ENCODE measurements around the gene NKG7.

The NKG7 gene

GRCh38 chr19:51342631-51343569 is 29.6 kb downstream of the NKG7 start:
- no peak overlapping the region for H2BK5ac ChIP-seq (ENCODE audit: low read length)
- no peak for DNase-seq (ENCODE audit: low spot score)
- H3K36me3 ChIP-seq (replicated peaks in 1 of 2; ENCODE audit: control insufficient read depth in 2 of 2, insufficient read depth in 2 of 2, low read length in 2 of 2) = peaks cover 0 to 4% of the 10 kb centered on the region in 2 donors
- H2AK5ac ChIP-seq (ENCODE audit: low read depth, low read length) = no peak overlapping the region
- H3K4ac ChIP-seq (ENCODE audit: low read length) = no peak overlapping the region
- no peaks in the 10 kb centered on the region for H3K9me3 ChIP-seq (replicated peaks in 1 of 2; ENCODE audit: control insufficient read depth in 2 of 2, insufficient read depth in 1 of 2, low read depth in 1 of 2, low read length in 2 of 2)
- peaks cover 2% of the 10 kb centered on the region for H3K79me1 ChIP-seq (ENCODE audit: low read depth, low read length)
- no peak overlapping the region for H2BK120ac ChIP-seq (ENCODE audit: low read depth, low read length)
- peak overlapping the region; percentile 3 for H2BK15ac ChIP-seq (ENCODE audit: low read length)
- no peak overlapping the region for H3K27ac ChIP-seq (replicated peaks; ENCODE audit: low read length)
- no peak overlapping the region for H2AFZ ChIP-seq (ENCODE audit: low read length)
- no peak overlapping the region for H3K4me2 ChIP-seq (ENCODE audit: insufficient read depth, low read length, poor library complexity, severe bottlenecking)
- H3K4me3 ChIP-seq (ENCODE audit: low read length in 2 of 2) = no peak overlapping the region
- WGBS, 2 donors (ENCODE audit: extremely low coverage in 2 of 2, insufficient read length in 2 of 2, insufficient replicate concordance in 1 of 2) = no CpG with 5 or more reads among the region's 9 CpGs
- peaks cover 2 to 5% of the 10 kb centered on the region in 2 donors for H3K4me1 ChIP-seq (ENCODE audit: control insufficient read depth in 2 of 2, insufficient read depth in 1 of 2, low read depth in 1 of 2, low read length in 2 of 2)
- H3K9ac ChIP-seq (ENCODE audit: low read depth, low read length, poor library complexity) = no peak overlapping the region
- H3K23ac ChIP-seq (ENCODE audit: low read depth, low read length, poor library complexity) = no peak overlapping the region
- peak overlapping the region; percentile 16 for H2BK12ac ChIP-seq (ENCODE audit: low read length)
- peaks cover 0 to 19% (median 7%) of the 10 kb centered on the region in 3 experiments for H3K27me3 ChIP-seq (ENCODE audit: control insufficient read depth in 3 of 3, insufficient read depth in 3 of 3, low read depth in 1 of 3, low read length in 3 of 3)
- no peak overlapping the region for H4K91ac ChIP-seq (ENCODE audit: low read depth, low read length, poor library complexity)
- H3K18ac ChIP-seq (ENCODE audit: low read length) = no peak overlapping the region
- H3K14ac ChIP-seq (ENCODE audit: low read length) = no peak overlapping the region
- H4K8ac ChIP-seq (ENCODE audit: low read depth, low read length) = no peak overlapping the region

GRCh38 chr19:51341976-51342580 is 30.4 kb downstream of the NKG7 start, which contains the start of gene VSIG10L:
Gene VSIG10L, minus strand, starts transcription at chr19:51342139. Its CDS starts 15 bp downstream, at chr19:51342124.
- no peak within 1 kb of the TSS for H3K27ac ChIP-seq (replicated peaks; ENCODE audit: low read length)
- WGBS, 2 donors (ENCODE audit: extremely low coverage in 2 of 2, insufficient read length in 2 of 2, insufficient replicate concordance in 1 of 2) = no CpG with 5 or more reads among the region's 3 CpGs
- peak within 1 kb of the TSS; percentile 97 for H3K14ac ChIP-seq (ENCODE audit: low read length)
- H3K9me3 ChIP-seq (replicated peaks in 1 of 2; ENCODE audit: control insufficient read depth in 2 of 2, insufficient read depth in 1 of 2, low read depth in 1 of 2, low read length in 2 of 2) = no peaks in the 10 kb centered on the region
- H3K27me3 ChIP-seq (ENCODE audit: control insufficient read depth in 3 of 3, insufficient read depth in 3 of 3, low read depth in 1 of 3, low read length in 3 of 3) = peaks cover 0 to 19% (median 7%) of the 10 kb centered on the region in 3 experiments
- peaks cover 0 to 3% of the 10 kb centered on the region in 2 donors for H3K36me3 ChIP-seq (replicated peaks in 1 of 2; ENCODE audit: control insufficient read depth in 2 of 2, insufficient read depth in 2 of 2, low read length in 2 of 2)
- peak within 1 kb of the TSS; percentile 16 for H2BK12ac ChIP-seq (ENCODE audit: low read length)
- no peak within 1 kb of the TSS for H4K8ac ChIP-seq (ENCODE audit: low read depth, low read length)
- peaks cover 2% of the 10 kb centered on the region for H3K79me1 ChIP-seq (ENCODE audit: low read depth, low read length)
- H2BK120ac ChIP-seq (ENCODE audit: low read depth, low read length) = peak within 1 kb of the TSS; percentile 66
- H4K91ac ChIP-seq (ENCODE audit: low read depth, low read length, poor library complexity) = no peak within 1 kb of the TSS
- DNase-seq (ENCODE audit: low spot score) = no peak
- peak within 1 kb of the TSS in 1 of 2 donors; percentile 59 for H3K4me3 ChIP-seq (ENCODE audit: low read length in 2 of 2)
- peak within 1 kb of the TSS; percentile 98 for H2BK15ac ChIP-seq (ENCODE audit: low read length)
- H2AFZ ChIP-seq (ENCODE audit: low read length) = no peak within 1 kb of the TSS
- H3K9ac ChIP-seq (ENCODE audit: low read depth, low read length, poor library complexity) = peak within 1 kb of the TSS; percentile 38
- H3K4ac ChIP-seq (ENCODE audit: low read length) = no peak within 1 kb of the TSS
- peak within 1 kb of the TSS; percentile 89 for H3K18ac ChIP-seq (ENCODE audit: low read length)
- no peak within 1 kb of the TSS for H3K4me2 ChIP-seq (ENCODE audit: insufficient read depth, low read length, poor library complexity, severe bottlenecking)
- peak within 1 kb of the TSS; percentile 96 for H2AK5ac ChIP-seq (ENCODE audit: low read depth, low read length)
- H3K23ac ChIP-seq (ENCODE audit: low read depth, low read length, poor library complexity) = peak within 1 kb of the TSS; percentile 96
- peak within 1 kb of the TSS; percentile 71 for H2BK5ac ChIP-seq (ENCODE audit: low read length)
- peaks cover 2 to 5% of the 10 kb centered on the region in 2 donors for H3K4me1 ChIP-seq (ENCODE audit: control insufficient read depth in 2 of 2, insufficient read depth in 1 of 2, low read depth in 1 of 2, low read length in 2 of 2)

GRCh38 chr19:51341066-51341465 is 31.4 kb downstream of the NKG7 start:
- peak overlapping the region in 1 of 2 donors; percentile 59 for H3K4me3 ChIP-seq (ENCODE audit: low read length in 2 of 2)
- H3K9ac ChIP-seq (ENCODE audit: low read depth, low read length, poor library complexity) = peak overlapping the region; percentile 38
- H3K4me2 ChIP-seq (ENCODE audit: insufficient read depth, low read length, poor library complexity, severe bottlenecking) = no peak overlapping the region
- H2AFZ ChIP-seq (ENCODE audit: low read length) = peak overlapping the region; percentile 95
- peak overlapping the region; percentile 97 for H3K14ac ChIP-seq (ENCODE audit: low read length)
- peak overlapping the region; percentile 89 for H3K18ac ChIP-seq (ENCODE audit: low read length)
- H3K9me3 ChIP-seq (replicated peaks in 1 of 2; ENCODE audit: control insufficient read depth in 2 of 2, insufficient read depth in 1 of 2, low read depth in 1 of 2, low read length in 2 of 2) = no peaks in the 10 kb centered on the region
- H4K91ac ChIP-seq (ENCODE audit: low read depth, low read length, poor library complexity) = no peak overlapping the region
- H2BK12ac ChIP-seq (ENCODE audit: low read length) = no peak overlapping the region
- no peak for DNase-seq (ENCODE audit: low spot score)
- peak overlapping the region; percentile 66 for H2BK120ac ChIP-seq (ENCODE audit: low read depth, low read length)
- H3K4ac ChIP-seq (ENCODE audit: low read length) = no peak overlapping the region
- no peaks in the 10 kb centered on the region for H3K36me3 ChIP-seq (replicated peaks in 1 of 2; ENCODE audit: control insufficient read depth in 2 of 2, insufficient read depth in 2 of 2, low read length in 2 of 2)
- no peak overlapping the region for H4K8ac ChIP-seq (ENCODE audit: low read depth, low read length)
- peak overlapping the region; percentile 71 for H2BK5ac ChIP-seq (ENCODE audit: low read length)
- H3K23ac ChIP-seq (ENCODE audit: low read depth, low read length, poor library complexity) = peak overlapping the region; percentile 96
- peaks cover 2 to 5% of the 10 kb centered on the region in 2 donors for H3K4me1 ChIP-seq (ENCODE audit: control insufficient read depth in 2 of 2, insufficient read depth in 1 of 2, low read depth in 1 of 2, low read length in 2 of 2)
- H3K27me3 ChIP-seq (ENCODE audit: control insufficient read depth in 3 of 3, insufficient read depth in 3 of 3, low read depth in 1 of 3, low read length in 3 of 3) = peaks cover 0 to 19% (median 7%) of the 10 kb centered on the region in 3 experiments
- H3K27ac ChIP-seq (replicated peaks; ENCODE audit: low read length) = no peak overlapping the region
- H2AK5ac ChIP-seq (ENCODE audit: low read depth, low read length) = peak overlapping the region; percentile 96
- H3K79me1 ChIP-seq (ENCODE audit: low read depth, low read length) = peaks cover 2% of the 10 kb centered on the region
- WGBS, 2 donors (ENCODE audit: extremely low coverage in 2 of 2, insufficient read length in 2 of 2, insufficient replicate concordance in 1 of 2) = no CpG with 5 or more reads among the region's 18 CpGs
- H2BK15ac ChIP-seq (ENCODE audit: low read length) = peak overlapping the region; percentile 98

All from neuronal stem cell (in vitro differentiated cells).